Measurements from ENCODE around the gene PLD5. TPM values are rescaled to one million over a fixed set of nuclear protein-coding genes. Genes with fewer than 3 reads are reported as not detected.
"Not testable (repeated sequence)": the region's sequence is repeated elsewhere in the genome, so short reads cannot be mapped to it uniquely, and the experiment has no call there.

PLD5 gene
- total RNA-seq, 4 donors from 2014 or later, result 0.33 to 0.54 TPM; not detected in 2

- 89 to 90% methylated on average over 1 of the region's 1 CpG for WGBS, 2 donors
- intact Hi-C loops (cut with DNase I), result no loop called here
Observed at GRCh38 chr1:242081446-242081845, 443.1 kb downstream of the PLD5 start.

GRCh38 chr1:242065813-242066212 is 458.7 kb downstream of the PLD5 start:
- H3K9me3 ChIP-seq, result no peaks in the 10 kb centered on the region
- H3K27me3 ChIP-seq, result no peaks in the 10 kb centered on the region
- no peak overlapping the region for H3K4me3 ChIP-seq (replicated peaks in 1 of 3)
- H3K4me1 ChIP-seq, result no peaks in the 10 kb centered on the region
- no peaks in the 10 kb centered on the region for H3K36me3 ChIP-seq
- no peak for DNase-seq
- TF ChIP-seq POLR2A (IDR thresholded peaks at IDR 0.05), result no peak
- TF ChIP-seq CTCF (IDR thresholded peaks at IDR 0.05), result no peak
- intact Hi-C loops (cut with DNase I), result no loop called here
- no peak overlapping the region for H3K27ac ChIP-seq
- WGBS, 2 donors, result 92 to 98% methylated on average over 2 of the region's 2 CpGs

More at GRCh38 chr1:242081446-242081845, 443.1 kb downstream of the PLD5 start:
- Histone ChIP-seq H3K27ac (no peak overlapping the region), H3K4me3 (replicated peaks in 1 of 3) (no peak overlapping the region), H3K9me3 (no peaks in the 10 kb centered on the region), H3K36me3 (no peaks in the 10 kb centered on the region), H3K27me3 (no peaks in the 10 kb centered on the region), H3K4me1 (no peaks in the 10 kb centered on the region)
- TF ChIP-seq POLR2A (IDR thresholded peaks at IDR 0.05), result no peak
- TF ChIP-seq CTCF (IDR thresholded peaks at IDR 0.05), result no peak
- DNase-seq, result no peak

- TF ChIP-seq POLR2A (IDR thresholded peaks at IDR 0.05), result no peak
- no peak for TF ChIP-seq CTCF (IDR thresholded peaks at IDR 0.05)
- WGBS, 2 donors, result 45 to 72% methylated on average over 2 to 3 of the region's 3 CpGs
- Histone ChIP-seq H3K27ac (no peak overlapping the region), H3K4me3 (replicated peaks in 1 of 3) (no peak overlapping the region), H3K9me3 (no peaks in the 10 kb centered on the region), H3K4me1 (no peaks in the 10 kb centered on the region), H3K36me3 (no peaks in the 10 kb centered on the region), H3K27me3 (no peaks in the 10 kb centered on the region)
- intact Hi-C loops (cut with DNase I), result no loop called here
- DNase-seq, result no peak
Observed at GRCh38 chr1:242062271-242062670, 462.2 kb downstream of the PLD5 start.

GRCh38 chr1:242059976-242060375 is 464.5 kb downstream of the PLD5 start:
- Histone ChIP-seq H3K36me3 (no peaks in the 10 kb centered on the region), H3K27me3 (no peaks in the 10 kb centered on the region), H3K4me3 (replicated peaks in 1 of 3) (no peak overlapping the region), H3K4me1 (no peaks in the 10 kb centered on the region), H3K27ac (no peak overlapping the region), H3K9me3 (no peaks in the 10 kb centered on the region)
- no peak for DNase-seq
- TF ChIP-seq POLR2A (IDR thresholded peaks at IDR 0.05) (no peak), CTCF (IDR thresholded peaks at IDR 0.05) (no peak)
- intact Hi-C loops (cut with DNase I), result no loop called here
- 78 to 89% methylated on average over 11 of the region's 11 CpGs for WGBS, 2 donors

GRCh38 chr1:242058582-242058981 is 465.9 kb downstream of the PLD5 start:
- H3K36me3 ChIP-seq; DNase-seq; H3K4me1 ChIP-seq; intact Hi-C loops (cut with DNase I); H3K4me3 ChIP-seq (replicated peaks in 1 of 3); H3K9me3 ChIP-seq; H3K27me3 ChIP-seq; H3K27ac ChIP-seq: not testable (repeated sequence)
- WGBS, 2 donors, result 87 to 91% methylated on average over 4 of the region's 4 CpGs

GRCh38 chr1:242058181-242058580 is 466.3 kb downstream of the PLD5 start:
- H3K9me3 ChIP-seq; H3K27me3 ChIP-seq; intact Hi-C loops (cut with DNase I); H3K4me3 ChIP-seq (replicated peaks in 1 of 3); H3K27ac ChIP-seq; H3K36me3 ChIP-seq; DNase-seq; H3K4me1 ChIP-seq: not testable (repeated sequence)
- 93 to 95% methylated on average over 3 of the region's 3 CpGs for WGBS, 2 donors
